Left ventricle myocardium inferior (tissue), 1 donor: Measurements from ENCODE around the gene C19orf73. TPM values are rescaled to one million over a fixed set of nuclear protein-coding genes. Genes with fewer than 3 reads are reported as not detected.
"Not testable (repeated sequence)": the region's sequence is repeated elsewhere in the genome, so short reads cannot be mapped to it uniquely, and the experiment has no call there.

Experiments used
- DNase-seq: peaks from one replicate; pipeline ENCODE4 v3.0.0-alpha.2; 2020
- H3K27ac ChIP-seq: fragments of 200-600 bp; replicated peaks from 2 replicates; pipeline ENCODE4 v1.8.0; 2021
- H3K27me3 ChIP-seq: fragments of 200-600 bp; 2 replicates; pipeline ENCODE4 v1.8.0; 2021; ENCODE audit warnings: low read depth
- H3K36me3 ChIP-seq: fragments of 200-600 bp; 2 replicates; pipeline ENCODE4 v1.8.0; 2021
- H3K4me1 ChIP-seq: fragments of 200-600 bp; 2 replicates; pipeline ENCODE4 v1.8.0; 2021
- H3K4me3 ChIP-seq: fragments of 200-600 bp; 2 replicates; pipeline ENCODE4 v1.8.0; 2021; ENCODE audit warnings: mild to moderate bottlenecking, moderate library complexity
- H3K9me3 ChIP-seq: fragments of 200-600 bp; replicated peaks from 2 replicates; pipeline ENCODE4 v1.8.0; 2021
- CTCF ChIP-seq: fragments of 200-600 bp; IDR thresholded peaks from 2 replicates; pipeline ENCODE4 v1.8.0; 2021; ENCODE audit warnings: antibody characterized with exemption, mild to moderate bottlenecking, borderline replicate concordance
- intact Hi-C: fragments of 100-400 bp; cut with micrococcal nuclease; formaldehyde crosslinking; loops from one replicate; pipeline ENCODE4 v1.11.0; 2022
- total RNA-seq: library from RNA; stranded (reverse); fragmentation: NEBNext Ultra II Directional; extraction: Animal tissue kit (Norgen Biotek cat#: 25700); gene quantifications from one replicate; pipeline ENCODE4 v1.2.1, GENCODE V29; 2021
- donor health status: DM: no; HTN: yes; CAD: no; lungs with severe emphysema.

C19orf73 gene
- total RNA-seq, 1 donor from 2014 or later: 1.6 TPM

- Histone ChIP-seq H3K4me1 (peaks cover 77% of the 10 kb centered on the region), H3K9me3 (no peaks in the 10 kb centered on the region), H3K36me3 (no peaks in the 10 kb centered on the region), H3K27me3 (no peaks in the 10 kb centered on the region), H3K4me3 (peak overlapping the region; percentile 80), H3K27ac (peak overlapping the region; percentile 95)
- intact Hi-C loops: no loop called here
- no peak for TF ChIP-seq CTCF
- peak; percentile 85 for DNase-seq
Observed at GRCh38 chr19:49150106-49150943, 31.4 kb upstream of the C19orf73 start.

GRCh38 chr19:49149652-49150105 lies 30.7 kb upstream of the C19orf73 start:
- Histone ChIP-seq H3K4me1 (peaks cover 80% of the 10 kb centered on the region), H3K27ac (peak overlapping the region; percentile 95), H3K9me3 (no peaks in the 10 kb centered on the region), H3K36me3 (no peaks in the 10 kb centered on the region), H3K4me3 (peak overlapping the region; percentile 80), H3K27me3 (no peaks in the 10 kb centered on the region)
- intact Hi-C loops: no loop called here
- peak; percentile 61 for DNase-seq
- TF ChIP-seq CTCF: no peak

GRCh38 chr19:49148784-49149651 lies 30.1 kb upstream of the C19orf73 start:
- Histone ChIP-seq H3K9me3 (no peaks in the 10 kb centered on the region), H3K36me3 (no peaks in the 10 kb centered on the region), H3K27ac (peak overlapping the region; percentile 95), H3K4me1 (peaks cover 78% of the 10 kb centered on the region), H3K4me3 (peak overlapping the region; percentile 80), H3K27me3 (no peaks in the 10 kb centered on the region)
- peak; percentile 97 for DNase-seq
- no peak for TF ChIP-seq CTCF
- intact Hi-C loops: no loop called here

- H3K27ac ChIP-seq: peak overlapping the region; percentile 95
- H3K9me3 ChIP-seq: no peaks in the 10 kb centered on the region
- peak overlapping the region; percentile 80 for H3K4me3 ChIP-seq
- H3K36me3 ChIP-seq: no peaks in the 10 kb centered on the region
- intact Hi-C loops: no loop called here
- peaks cover 73% of the 10 kb centered on the region for H3K4me1 ChIP-seq
- DNase-seq: no peak
- H3K27me3 ChIP-seq: no peaks in the 10 kb centered on the region
- no peak for TF ChIP-seq CTCF
Observed at GRCh38 chr19:49148044-49148682, 29.2 kb upstream of the C19orf73 start.

- peak overlapping the region; percentile 18 for H3K27ac ChIP-seq
- DNase-seq, H3K9me3 ChIP-seq, H3K27me3 ChIP-seq, H3K36me3 ChIP-seq, H3K4me3 ChIP-seq, intact Hi-C loops: not testable (repeated sequence)
- peaks cover 70% of the 10 kb centered on the region for H3K4me1 ChIP-seq
Observed at GRCh38 chr19:49146408-49146770, 27.4 kb upstream of the C19orf73 start.
